Fibroblast of lung (primary cell): ENCODE data around the gene PRDM13. TPM values are rescaled to one million over a fixed set of nuclear protein-coding genes. Genes with fewer than 3 reads are reported as not detected.

ENCODE experiments used
- DNase-seq, 2 donors: peaks; one replicate each; pipeline versions ENCODE4 v3.0.0 to v3.0.0-alpha.2; 2010; ENCODE audit warnings: low read depth in 2 of 2
- H2AFZ ChIP-seq: 2 replicates; pipeline ENCODE4 v1.5.1; 2012; ENCODE audit warnings: low read length, control low read depth, inconsistent platforms
- H3K27ac ChIP-seq: 2 replicates; pipeline ENCODE4 v1.5.1; 2011; ENCODE audit warnings: low read length, control low read depth; ENCODE audit not compliant: insufficient read depth
- H3K27me3 ChIP-seq: 2 replicates; pipeline ENCODE4 v1.5.1; 2011; ENCODE audit warnings: mild to moderate bottlenecking, low read length; ENCODE audit not compliant: control insufficient read depth, insufficient read depth
- H3K36me3 ChIP-seq: 2 replicates; pipeline ENCODE4 v1.5.1; 2011; ENCODE audit warnings: low read length; ENCODE audit not compliant: control insufficient read depth, insufficient read depth
- H3K4me1 ChIP-seq: 2 replicates; pipeline ENCODE4 v1.5.1; 2011; ENCODE audit warnings: low read length; ENCODE audit not compliant: control insufficient read depth, insufficient read depth; ENCODE audit errors: extremely low read depth
- H3K4me2 ChIP-seq: 2 replicates; pipeline ENCODE4 v1.5.1; 2011; ENCODE audit warnings: low read length, control low read depth; ENCODE audit not compliant: insufficient read depth; ENCODE audit errors: extremely low read depth
- H3K4me3 ChIP-seq, 4 experiments: fragments of 200-600 bp in 1 of 4; sonication (generic) in 1 of 4; replicated peaks in 1 of 4; 2 replicates each; pipeline ENCODE4 v1.5.1; 2011 to 2016; ENCODE audit warnings: low read length in 4 of 4, low read depth in 3 of 4, mild to moderate bottlenecking in 3 of 4, control low read depth in 2 of 4, inconsistent platforms in 1 of 4, mixed read lengths in 1 of 4; ENCODE audit not compliant: insufficient read depth in 1 of 4; ENCODE audit errors: control extremely low read depth in 1 of 4
- H3K79me2 ChIP-seq: 2 replicates; pipeline ENCODE4 v1.5.1; 2012; ENCODE audit warnings: mild to moderate bottlenecking, low read length, inconsistent platforms; ENCODE audit not compliant: control insufficient read depth, insufficient read depth
- H3K9ac ChIP-seq: 2 replicates; pipeline ENCODE4 v1.5.1; 2011; ENCODE audit warnings: mild to moderate bottlenecking, low read length, control low read depth; ENCODE audit not compliant: insufficient read depth
- H3K9me3 ChIP-seq: 2 replicates; pipeline ENCODE4 v1.5.1; 2012; ENCODE audit warnings: low read depth, low read length; ENCODE audit not compliant: control insufficient read depth, insufficient read depth
- H4K20me1 ChIP-seq: 2 replicates; pipeline ENCODE4 v1.5.1; 2011; ENCODE audit warnings: low read length; ENCODE audit not compliant: control insufficient read depth, insufficient read depth; ENCODE audit errors: extremely low read depth
- CTCF ChIP-seq, 2 donors: IDR thresholded peaks in 1 of 2; conservative IDR thresholded peaks in 1 of 2; 1 replicate in 1 of 2; 2 replicates in 1 of 2; pipeline ENCODE4 v1.5.1; 2011 to 2012; ENCODE audit warnings: low read length in 2 of 2, control low read depth in 1 of 2, inconsistent platforms in 1 of 2, low read depth in 1 of 2, mild to moderate bottlenecking in 1 of 2
- EZH2 ChIP-seq: IDR thresholded peaks from 2 replicates; pipeline ENCODE4 v1.5.1; 2012; ENCODE audit warnings: low read length, control low read depth, mild to moderate bottlenecking; ENCODE audit errors: missing control alignments
- polyA plus RNA-seq, 2 donors: library from polyadenylated mRNA; depleted of rRNA in 1 of 2; stranded (reverse) in 1 of 2; unstranded in 1 of 2; fragments of >200 nt; gene quantifications; 2 replicates each; pipeline ENCODE4 v1.2.1, GENCODE V29; 2011 to 2012; ENCODE audit warnings: missing spikeins in 1 of 2
- total RNA-seq: library from RNA; depleted of rRNA; stranded (reverse); fragments of >200 nt; gene quantifications from 2 replicates; pipeline ENCODE4 v1.2.1, GENCODE V29; 2014

PRDM13 gene
- total and polyA plus RNA-seq, 2 donors (not counting 1 experiment from before 2014, with no cell fraction given) = not detected

- Histone ChIP-seq H3K4me2 (no peak overlapping the region), H3K27ac (no peak overlapping the region), H3K4me3 (no peak overlapping the region), H3K27me3 (no peaks in the 10 kb centered on the region), H4K20me1 (no peaks in the 10 kb centered on the region), H3K79me2 (no peaks in the 10 kb centered on the region), H3K9me3 (no peaks in the 10 kb centered on the region), H3K9ac (no peak overlapping the region), H3K36me3 (no peaks in the 10 kb centered on the region), H2AFZ (no peak overlapping the region), H3K4me1 (no peaks in the 10 kb centered on the region)
- no peak for DNase-seq
- no peak for TF ChIP-seq EZH2
- TF ChIP-seq CTCF (conservative IDR thresholded peaks at IDR 0.05 in 1 of 2, IDR thresholded peaks at IDR 0.05 in 1 of 2; ENCODE audit: low read depth in 1 of 2, low read length in 2 of 2) = no peak
These were observed 30.9 kb upstream of the PRDM13 start for GRCh38 chr6:99575544-99576227.

GRCh38 chr6:99579781-99580180, 26.9 kb upstream of the PRDM13 start:
- no peak overlapping the region for H3K9ac ChIP-seq
- H2AFZ ChIP-seq = no peak overlapping the region
- H3K27ac ChIP-seq = no peak overlapping the region
- H3K9me3 ChIP-seq = no peaks in the 10 kb centered on the region
- H3K4me3 ChIP-seq = no peak overlapping the region
- no peaks in the 10 kb centered on the region for H3K4me1 ChIP-seq
- no peak overlapping the region for H3K4me2 ChIP-seq
- no peaks in the 10 kb centered on the region for H3K79me2 ChIP-seq
- no peaks in the 10 kb centered on the region for H3K27me3 ChIP-seq
- TF ChIP-seq EZH2 = no peak
- no peak for TF ChIP-seq CTCF (conservative IDR thresholded peaks at IDR 0.05 in 1 of 2, IDR thresholded peaks at IDR 0.05 in 1 of 2; ENCODE audit: low read depth in 1 of 2, low read length in 2 of 2)
- no peaks in the 10 kb centered on the region for H4K20me1 ChIP-seq
- no peaks in the 10 kb centered on the region for H3K36me3 ChIP-seq
- DNase-seq = no peak

- Histone ChIP-seq H3K4me2 (no peak overlapping the region), H4K20me1 (no peaks in the 10 kb centered on the region), H3K36me3 (no peaks in the 10 kb centered on the region), H3K4me3 (no peak overlapping the region), H3K9ac (no peak overlapping the region), H3K27me3 (peaks cover 34% of the 10 kb centered on the region), H2AFZ (no peak overlapping the region), H3K4me1 (no peaks in the 10 kb centered on the region), H3K79me2 (no peaks in the 10 kb centered on the region), H3K9me3 (no peaks in the 10 kb centered on the region), H3K27ac (no peak overlapping the region)
- TF ChIP-seq EZH2 (no peak), CTCF (conservative IDR thresholded peaks at IDR 0.05 in 1 of 2, IDR thresholded peaks at IDR 0.05 in 1 of 2; ENCODE audit: low read depth in 1 of 2, low read length in 2 of 2) (no peak)
- DNase-seq = no peak
These were observed 18.8 kb upstream of the PRDM13 start for GRCh38 chr6:99587792-99588191.
